Coronary artery (tissue), 2 donors: Measurements from ENCODE around the gene ERICH3.
"Not testable (repeated sequence)": the region's sequence is repeated elsewhere in the genome, so short reads cannot be mapped to it uniquely, and the experiment has no call there.

Experiments used
- DNase-seq: peaks from one replicate; pipeline ENCODE4 v3.0.0-alpha.2; 2017; ENCODE audit warnings: low spot score
- H3K27ac ChIP-seq, 2 donors: fragments of 200-600 bp; sonication (generic); one replicate each; pipeline ENCODE4 v1.5.1; 2016 to 2019
- H3K4me3 ChIP-seq: fragments of 200-600 bp; sonication (generic); 2 replicates; pipeline ENCODE4 v1.5.1; 2016; ENCODE audit warnings: mild to moderate bottlenecking, moderate library complexity
- CTCF ChIP-seq: fragments of 200-600 bp; sonication (generic); IDR thresholded peaks from one replicate; pipeline ENCODE4 v1.5.1; 2019; ENCODE audit warnings: antibody characterized with exemption

Gene ERICH3

GRCh38 chr1:74681001-74681400 lies 7.4 kb upstream of the ERICH3 start:
- DNase-seq, result no peak
- H3K4me3 ChIP-seq, result no peak overlapping the region
- TF ChIP-seq CTCF, result no peak
- H3K27ac ChIP-seq, result no peak overlapping the region

- no peak overlapping the region for H3K4me3 ChIP-seq
- H3K27ac ChIP-seq, result no peak overlapping the region
- TF ChIP-seq CTCF, result no peak
- DNase-seq, result no peak
These were observed 6.2 kb upstream of the ERICH3 start for GRCh38 chr1:74679811-74680210.

- H3K27ac ChIP-seq, result no peak overlapping the region
- no peak overlapping the region for H3K4me3 ChIP-seq
- TF ChIP-seq CTCF, result no peak
- DNase-seq, result no peak
These were observed 4.3 kb upstream of the ERICH3 start for GRCh38 chr1:74677926-74678325.

- TF ChIP-seq CTCF, result no peak
- DNase-seq, result no peak
- H3K27ac ChIP-seq, result no peak overlapping the region
- peak overlapping the region; percentile 66 for H3K4me3 ChIP-seq
These were observed 871 bp upstream of the ERICH3 start for GRCh38 chr1:74674278-74675048.

- not testable (repeated sequence) for H3K4me3 ChIP-seq, H3K27ac ChIP-seq, DNase-seq
These were observed 2.7 kb downstream of the ERICH3 start for GRCh38 chr1:74670866-74671265.

GRCh38 chr1:74654708-74655107 lies 18.9 kb downstream of the ERICH3 start:
- no peak for DNase-seq
- Histone ChIP-seq H3K4me3 (no peak overlapping the region), H3K27ac (no peak overlapping the region)
- no peak for TF ChIP-seq CTCF

- no peak for DNase-seq
- no peak for TF ChIP-seq CTCF
These were observed 20.9 kb downstream of the ERICH3 start for GRCh38 chr1:74652711-74653139.

More at GRCh38 chr1:74652711-74653139, 20.9 kb downstream of the ERICH3 start:
- Histone ChIP-seq H3K27ac (no peak overlapping the region), H3K4me3 (no peak overlapping the region)
